Measurements from ENCODE around the gene ZBTB40.

Gene ZBTB40

GRCh38 chr1:22434717-22435116, 16.9 kb upstream of the ZBTB40 start:
- DNase-seq (ENCODE audit: low read depth in 2 of 2), result no peak

DNA sequence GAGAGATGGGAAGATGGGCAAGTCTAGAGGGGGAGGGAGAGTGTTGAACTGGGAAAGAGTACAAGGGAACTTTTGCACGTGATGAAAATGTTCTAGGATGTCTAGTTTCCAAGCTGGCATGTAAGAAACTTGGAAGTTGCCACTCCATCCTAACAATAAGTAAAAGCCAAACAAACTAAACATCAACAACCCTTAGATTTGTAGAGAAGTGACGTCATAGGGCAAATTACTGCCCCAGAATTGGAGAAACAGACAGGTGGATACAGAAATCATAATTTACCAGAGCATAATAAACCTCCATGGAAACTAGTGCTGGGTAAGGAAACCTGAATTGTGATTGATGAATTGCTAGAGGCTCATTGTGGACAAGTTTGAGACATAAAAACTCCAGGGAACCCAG, 14.7 kb upstream of the ZBTB40 start:
- DNase-seq (ENCODE audit: low read depth in 2 of 2), result no peak

DNA sequence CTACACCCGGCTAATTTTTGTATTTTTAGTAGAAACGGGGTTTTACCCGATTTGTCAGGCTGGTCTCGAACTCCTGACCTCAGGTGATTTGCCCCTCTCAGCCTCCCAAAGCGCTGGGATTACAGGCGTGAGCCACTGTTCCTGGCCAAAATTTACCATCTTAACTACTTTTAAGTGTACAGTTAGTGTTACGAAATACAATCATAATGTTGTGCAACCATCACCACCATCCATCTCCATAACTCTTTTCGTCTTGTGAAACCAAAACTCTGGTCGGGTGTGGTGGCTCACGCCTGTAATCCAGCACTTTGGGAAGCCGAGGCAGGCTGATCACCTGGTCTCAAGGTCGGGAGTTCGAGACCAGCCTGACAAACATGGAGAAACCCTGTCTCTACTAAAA, 14.1 kb upstream of the ZBTB40 start:
- no peak for DNase-seq (ENCODE audit: low read depth in 2 of 2)

DNA sequence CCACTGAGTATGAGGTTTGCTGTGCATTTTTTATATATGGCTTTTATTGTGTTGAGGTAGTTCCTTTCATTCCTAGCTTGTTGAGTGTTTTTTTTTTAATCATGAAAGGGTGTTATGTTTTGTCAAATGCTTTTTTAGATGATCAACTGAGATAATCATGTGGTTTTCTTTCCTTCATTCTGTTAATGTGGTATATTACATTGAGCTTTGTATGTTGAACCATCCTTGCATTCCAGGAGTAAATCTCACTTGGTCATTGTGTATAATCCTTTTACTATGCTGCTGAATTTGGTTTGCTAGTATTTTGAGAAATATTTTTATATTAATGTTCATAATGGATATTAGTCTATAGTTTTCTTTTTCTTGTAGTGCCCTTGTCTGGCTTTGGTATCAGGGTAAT, 11.1 kb upstream of the ZBTB40 start:
- no peak for DNase-seq (ENCODE audit: low read depth in 2 of 2)

DNA sequence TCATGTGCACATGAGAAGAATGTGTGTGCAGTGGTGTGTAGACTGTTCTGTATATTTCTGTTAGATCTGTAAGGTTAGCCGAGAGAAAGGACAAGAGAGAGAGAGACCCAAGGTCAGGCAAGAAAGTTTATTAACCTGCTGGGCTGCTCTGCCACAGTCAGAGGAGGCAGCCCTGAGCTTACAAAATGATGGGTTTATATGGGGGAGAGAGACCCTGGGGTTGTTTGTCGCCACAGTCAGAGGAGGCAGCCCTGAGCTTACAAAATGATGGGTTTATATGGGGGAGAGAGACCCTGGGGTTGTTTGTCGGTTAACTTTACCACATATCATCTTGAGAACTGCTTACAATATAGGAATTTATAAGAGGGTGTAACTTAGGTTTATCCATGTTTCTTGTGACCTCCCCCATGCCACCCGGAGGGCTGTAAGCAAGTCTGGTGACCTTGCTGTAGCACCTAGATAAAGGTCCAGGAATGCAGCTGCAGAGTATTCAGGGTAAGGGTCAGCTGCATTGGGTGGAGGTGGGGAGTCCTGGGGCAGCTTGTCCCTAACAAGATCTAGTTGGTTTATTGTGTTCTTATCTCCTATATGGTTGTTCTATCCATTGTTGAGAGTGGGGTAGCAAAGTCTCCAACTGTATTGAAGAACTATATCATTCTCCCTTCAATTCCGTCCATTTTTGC, 9.3 kb upstream of the ZBTB40 start:
- DNase-seq (ENCODE audit: low read depth in 2 of 2), result no peak

DNA sequence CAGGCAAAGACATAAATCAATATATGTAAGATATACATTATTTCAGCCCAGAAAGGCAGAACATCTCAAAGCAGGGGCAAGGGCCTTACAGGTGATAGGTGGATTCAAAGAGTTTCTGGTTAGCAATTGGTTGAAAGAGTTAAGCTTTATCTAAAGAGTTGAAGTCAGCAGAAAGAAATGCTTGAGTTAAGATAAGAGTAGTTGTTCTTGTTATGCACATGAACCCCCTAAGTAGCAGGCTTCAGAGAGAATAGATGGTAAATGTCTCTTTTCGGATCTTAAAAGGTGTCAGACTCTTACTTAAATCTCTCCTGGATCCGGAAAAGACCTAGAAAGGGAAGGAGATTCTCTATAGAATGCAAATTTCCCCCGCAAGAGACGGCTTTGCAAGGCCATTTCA, 8.3 kb upstream of the ZBTB40 start:
- no peak for DNase-seq (ENCODE audit: low read depth in 2 of 2)

GRCh38 chr1:22444856-22445255, 6.8 kb upstream of the ZBTB40 start:
- no peak for DNase-seq (ENCODE audit: low read depth in 2 of 2)

DNA sequence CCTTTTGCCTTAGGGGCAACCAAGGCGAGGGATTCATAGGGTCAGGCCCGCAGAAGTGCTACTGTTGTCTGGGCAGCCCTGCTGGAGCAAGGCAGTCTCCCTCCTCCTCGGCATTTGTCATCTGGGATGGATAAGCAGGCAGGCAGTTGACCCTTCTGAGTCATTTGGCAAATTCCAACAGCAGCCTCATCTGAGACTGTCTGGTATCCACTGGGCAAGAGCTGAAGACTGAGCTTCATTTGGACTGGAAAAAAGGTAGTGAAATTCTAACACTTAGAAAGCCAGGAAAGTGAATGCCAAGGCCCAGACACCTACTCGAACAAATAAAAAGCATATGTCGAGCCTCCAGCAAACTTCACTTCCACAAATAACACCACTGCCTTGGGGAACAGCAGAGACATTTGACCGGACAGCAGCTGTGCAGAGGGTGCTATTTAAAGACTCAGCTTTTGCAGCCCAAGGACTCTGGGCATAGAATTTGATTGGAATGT, 4.0 kb upstream of the ZBTB40 start:
- DNase-seq (ENCODE audit: low read depth in 2 of 2), result no peak

- no peak for DNase-seq (ENCODE audit: low read depth in 2 of 2)
These were observed 2.0 kb upstream of the ZBTB40 start for GRCh38 chr1:22449636-22450035.

GRCh38 chr1:22450351-22451021, 1.2 kb upstream of the ZBTB40 start:
- no peak for DNase-seq (ENCODE audit: low read depth in 2 of 2)

- DNase-seq (ENCODE audit: low read depth in 2 of 2), result no peak
These were observed 868 bp downstream of the ZBTB40 start for GRCh38 chr1:22452481-22452957.

DNA sequence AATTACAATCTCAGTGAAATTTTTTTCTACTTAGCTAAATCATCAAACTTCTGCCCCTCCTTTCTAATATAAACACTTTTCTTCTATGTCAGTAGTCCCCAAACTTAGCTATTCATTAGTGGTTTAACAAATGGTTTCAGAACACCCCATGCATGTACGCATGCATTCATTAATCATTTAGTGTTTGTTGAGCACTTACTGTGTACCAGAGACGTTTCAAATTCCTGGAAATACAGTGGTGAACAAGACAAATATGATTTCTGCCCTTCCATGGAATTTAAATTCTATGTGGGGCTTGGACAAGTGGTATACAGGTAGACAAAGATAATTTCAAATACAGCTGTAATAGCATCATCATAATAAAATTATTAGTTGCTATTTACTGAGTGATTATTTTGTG, 1.5 kb downstream of the ZBTB40 start:
- no peak for DNase-seq (ENCODE audit: low read depth in 2 of 2)

DNA sequence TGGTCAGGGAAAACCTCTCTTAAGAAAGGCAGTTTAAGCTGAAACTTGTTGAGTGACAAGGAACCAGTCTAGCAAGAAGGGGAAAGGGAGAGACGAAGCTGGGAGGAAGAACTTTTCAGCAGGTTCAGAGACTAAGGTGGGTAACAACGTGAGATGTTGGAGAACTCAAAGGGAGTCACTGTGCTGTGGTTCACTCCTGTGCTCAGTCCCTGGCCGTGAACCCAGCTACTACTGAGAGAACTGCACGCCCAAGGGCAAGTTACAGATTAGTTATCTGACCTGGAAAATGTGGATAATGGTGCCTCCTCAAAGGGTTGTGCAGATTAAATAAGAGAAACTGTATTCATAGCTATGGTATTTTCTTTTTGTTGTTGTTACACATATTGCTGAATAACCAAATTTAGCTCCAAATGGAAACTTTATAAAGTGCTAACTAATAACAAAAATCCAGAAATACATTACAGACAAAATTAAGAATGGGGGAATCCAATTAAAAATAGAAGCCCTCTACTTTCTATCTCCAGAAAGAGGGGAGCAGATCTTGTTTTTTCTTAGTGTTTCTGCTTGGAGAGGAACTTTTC, 2.9 kb downstream of the ZBTB40 start:
- DNase-seq (ENCODE audit: low read depth in 2 of 2), result no peak

GRCh38 chr1:22457345-22457744, 5.7 kb downstream of the ZBTB40 start:
- DNase-seq (ENCODE audit: low read depth in 2 of 2), result no peak

- DNase-seq (ENCODE audit: low read depth in 2 of 2), result no peak
These were observed 6.2 kb downstream of the ZBTB40 start for GRCh38 chr1:22457836-22458235.

GRCh38 chr1:22461100-22461499, 9.4 kb downstream of the ZBTB40 start:
- no peak for DNase-seq (ENCODE audit: low read depth in 2 of 2)

DNA sequence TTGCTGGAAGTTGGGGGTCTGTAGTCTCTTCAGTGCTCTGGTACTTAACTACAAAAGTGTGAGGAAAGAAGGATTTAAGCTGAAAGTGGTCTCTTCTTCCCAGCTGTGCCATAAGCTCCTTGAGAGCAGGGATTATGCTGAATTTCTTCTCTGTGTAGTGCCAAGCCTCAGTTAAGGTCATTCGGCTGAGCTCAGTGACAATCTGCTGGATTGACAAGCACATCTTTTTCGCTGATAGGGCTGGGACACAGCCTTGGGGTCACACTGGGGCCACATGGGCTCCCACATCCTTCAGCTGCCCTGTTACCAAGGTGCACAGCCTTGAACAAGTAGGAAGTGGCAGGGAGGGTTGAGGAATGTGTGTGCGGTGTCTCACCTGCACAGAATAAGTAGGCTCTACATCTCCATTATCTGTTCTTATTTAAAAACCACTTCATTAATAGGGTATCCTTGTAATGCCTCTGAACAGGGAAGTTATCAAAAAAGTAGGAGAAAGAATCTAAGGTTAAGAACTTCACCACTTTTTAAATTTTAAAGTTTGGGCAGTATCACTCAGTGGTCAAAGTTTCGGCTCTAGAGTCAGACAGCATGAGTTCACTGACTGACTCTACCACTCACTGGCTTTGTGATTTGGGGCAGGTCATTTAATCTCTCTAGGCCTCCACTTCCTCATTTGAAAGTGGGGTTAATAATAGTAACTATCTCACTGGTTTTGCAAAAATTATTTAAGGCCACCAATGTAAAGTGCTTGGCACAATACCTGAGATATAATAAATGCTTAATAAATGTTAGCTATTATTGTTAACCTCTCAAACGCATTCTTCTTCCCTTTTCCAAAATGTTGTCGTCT, 10.3 kb downstream of the ZBTB40 start:
- no peak for DNase-seq (ENCODE audit: low read depth in 2 of 2)

DNA sequence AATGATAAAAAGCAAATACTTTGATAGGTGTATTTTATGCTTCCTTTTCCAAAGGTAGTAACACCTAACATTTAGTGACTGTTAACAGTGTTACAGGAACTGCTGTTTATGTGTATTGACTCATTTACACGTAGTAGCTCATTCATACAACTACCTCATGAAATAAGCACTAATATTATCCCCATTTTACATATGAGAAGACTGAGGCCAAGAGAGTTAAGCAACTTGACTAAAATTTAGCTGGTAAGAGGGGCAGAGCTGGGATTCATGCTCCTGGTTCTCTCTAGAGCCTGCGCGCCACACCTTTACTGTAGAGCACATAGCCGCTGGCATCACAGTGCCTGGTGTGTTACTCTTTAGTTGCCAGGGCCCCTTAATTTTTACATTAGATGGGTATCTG, 11.3 kb downstream of the ZBTB40 start:
- DNase-seq (ENCODE audit: low read depth in 2 of 2), result no peak

GRCh38 chr1:22465015-22465565, 13.4 kb downstream of the ZBTB40 start:
- no peak for DNase-seq (ENCODE audit: low read depth in 2 of 2)

DNA sequence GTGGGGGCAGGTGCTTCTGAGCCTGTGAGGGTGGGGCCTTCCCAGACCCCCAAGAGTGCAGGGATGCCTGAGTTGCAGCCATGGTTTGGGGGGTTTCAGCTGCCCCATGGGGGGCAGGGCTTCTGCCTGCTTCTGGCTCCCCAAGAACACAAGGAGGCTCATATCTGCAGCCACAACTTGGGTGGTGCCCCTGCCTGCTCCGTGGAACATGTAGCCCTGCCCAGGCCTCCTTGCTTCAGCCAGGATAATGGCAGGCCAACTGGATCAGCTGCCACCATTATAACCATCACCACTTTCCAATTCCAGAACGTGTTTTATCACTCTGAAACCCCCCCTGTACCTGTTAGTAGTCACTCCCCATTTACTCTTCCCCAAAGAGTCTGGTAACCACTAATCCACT, 14.0 kb downstream of the ZBTB40 start:
- DNase-seq (ENCODE audit: low read depth in 2 of 2), result no peak

- DNase-seq (ENCODE audit: low read depth in 2 of 2), result no peak
These were observed 18.6 kb downstream of the ZBTB40 start for GRCh38 chr1:22470227-22470626.

- DNase-seq (ENCODE audit: low read depth in 2 of 2), result no peak
These were observed 19.4 kb downstream of the ZBTB40 start for GRCh38 chr1:22471078-22471477.

Measured in stimulated activated CD4-positive, alpha-beta T cell treated with anti-CD3 and anti-CD28 coated beads, Interleukin-1b, Interleukin-23, amount 100 ng/mL, for 4 hours (primary cell).